Colonic mucosa (tissue), 4 donors: ENCODE results near the gene HRAS. TPM values are rescaled to one million over a fixed set of nuclear protein-coding genes. Genes with fewer than 3 reads are reported as not detected.

ENCODE experiments used
- DNase-seq: peaks from one replicate; pipeline ENCODE4 v3.0.0-alpha.2; 2020
- H3K27ac ChIP-seq: fragments of 200-600 bp; one replicate; pipeline ENCODE4 v1.8.0; 2021
- H3K27me3 ChIP-seq: fragments of 200-600 bp; one replicate; pipeline ENCODE4 v1.8.0; 2021
- H3K36me3 ChIP-seq: fragments of 200-600 bp; one replicate; pipeline ENCODE4 v1.8.0; 2021
- H3K4me1 ChIP-seq: fragments of 200-600 bp; one replicate; pipeline ENCODE4 v1.8.0; 2021; ENCODE audit warnings: mild to moderate bottlenecking
- H3K4me3 ChIP-seq: fragments of 200-600 bp; one replicate; pipeline ENCODE4 v1.8.0; 2021
- H3K9ac ChIP-seq, 2 donors: one replicate each; pipeline ENCODE4 v1.7.0; 2013; ENCODE audit warnings: control low read depth in 2 of 2, low read depth in 2 of 2, low read length in 2 of 2
- H3K9me3 ChIP-seq: fragments of 200-600 bp; one replicate; pipeline ENCODE4 v1.8.0; 2021
- CTCF ChIP-seq: fragments of 200-600 bp; IDR thresholded peaks from one replicate; pipeline ENCODE4 v1.8.0; 2022; ENCODE audit warnings: antibody characterized with exemption, mild to moderate bottlenecking
- intact Hi-C: fragments of 100-400 bp; cut with DNase I; formaldehyde crosslinking; loops from one replicate; pipeline ENCODE4 v1.14.1; 2022
- total RNA-seq, 2 donors: library from RNA; stranded (reverse); fragmentation: NEBNext Ultra II Directional in 1 of 2; extraction: Animal tissue kit (Norgen Biotek cat#: 25700) in 1 of 2; gene quantifications; one replicate each; pipeline ENCODE4 v1.2.1, GENCODE V29; 2021
- donor health status: healthy.
- donor health status: DM: no; HTN: no; CAD: no.
- donor health status: DM: no; HTN: no; CAD: no.

Gene HRAS
- total RNA-seq, 2 donors from 2014 or later, result 38.4 to 67.0 TPM

DNA sequence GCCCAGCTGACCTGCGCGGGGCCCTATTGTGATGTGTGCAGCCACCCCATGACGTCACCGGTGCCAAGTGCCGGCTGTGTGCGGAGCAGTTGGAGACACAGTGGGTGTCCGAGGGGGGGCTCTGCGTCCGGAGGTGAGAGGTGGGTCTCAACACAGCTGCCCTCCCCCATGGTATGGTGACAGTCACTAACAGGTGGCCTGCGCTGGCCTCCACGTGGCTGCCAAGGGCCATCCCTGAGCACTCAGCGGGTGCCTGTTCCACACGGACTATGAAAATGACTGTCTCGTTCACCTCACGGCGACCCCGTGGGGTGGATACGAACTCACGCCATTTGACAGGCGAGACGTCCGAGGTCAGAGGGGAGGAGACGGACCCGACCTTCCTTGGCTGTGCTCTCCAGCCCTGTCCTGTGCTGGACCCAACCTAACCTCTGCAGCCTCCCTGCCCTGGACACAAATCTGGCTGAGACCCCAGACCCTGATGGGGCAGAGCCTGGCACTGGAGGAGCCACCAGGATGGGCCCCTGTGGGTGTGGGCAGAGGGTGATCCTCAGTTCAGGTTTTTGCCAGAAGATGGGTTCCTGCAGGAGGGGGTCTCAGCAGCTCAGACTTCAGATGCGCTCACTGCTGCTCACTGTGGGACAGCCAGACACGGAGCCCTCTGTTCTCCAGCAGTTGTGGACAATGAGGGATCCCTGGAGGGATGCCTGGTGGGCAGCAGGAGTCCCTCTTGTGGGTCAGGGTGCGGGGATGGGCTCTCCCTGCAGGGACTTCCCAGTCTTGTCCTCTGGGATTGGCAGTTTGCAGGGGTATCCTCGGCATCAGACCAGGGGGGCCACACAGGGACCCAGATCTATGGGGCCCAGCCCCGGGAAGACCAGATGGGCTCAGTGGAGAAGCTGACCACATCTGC lies 6.3 kb downstream of the HRAS start:
- H3K36me3 ChIP-seq, result peaks cover 8% of the 10 kb centered on the region
- peaks cover 2% of the 10 kb centered on the region for H3K4me1 ChIP-seq
- intact Hi-C loops, result no loop called here
- H3K9me3 ChIP-seq, result no peaks in the 10 kb centered on the region
- H3K9ac ChIP-seq, result no peak overlapping the region
- H3K4me3 ChIP-seq, result no peak overlapping the region
- no peak for TF ChIP-seq CTCF
- DNase-seq, result no peak
- no peaks in the 10 kb centered on the region for H3K27me3 ChIP-seq
- no peak overlapping the region for H3K27ac ChIP-seq

- TF ChIP-seq CTCF, result no peak
- Histone ChIP-seq H3K4me3 (no peak overlapping the region), H3K4me1 (no peaks in the 10 kb centered on the region), H3K9me3 (no peaks in the 10 kb centered on the region), H3K27me3 (no peaks in the 10 kb centered on the region), H3K9ac (no peak overlapping the region), H3K27ac (no peak overlapping the region), H3K36me3 (peaks cover 8% of the 10 kb centered on the region)
- no peak for DNase-seq
- intact Hi-C loops, result no loop called here
Measured at GRCh38 chr11:528166-528814, 7.1 kb downstream of the HRAS start.

GRCh38 chr11:526192-526591 lies 9.2 kb downstream of the HRAS start:
- intact Hi-C loops, result no loop called here
- H3K4me3 ChIP-seq, result no peak overlapping the region
- no peak for TF ChIP-seq CTCF
- no peak for DNase-seq
- H3K9ac ChIP-seq, result no peak overlapping the region
- no peaks in the 10 kb centered on the region for H3K27me3 ChIP-seq
- H3K4me1 ChIP-seq, result no peaks in the 10 kb centered on the region
- no peaks in the 10 kb centered on the region for H3K36me3 ChIP-seq
- no peak overlapping the region for H3K27ac ChIP-seq
- H3K9me3 ChIP-seq, result no peaks in the 10 kb centered on the region

GRCh38 chr11:521177-521688 lies 14.1 kb downstream of the HRAS start:
- H3K4me3 ChIP-seq, result no peak overlapping the region
- no peak for DNase-seq
- H3K9ac ChIP-seq, result no peak overlapping the region
- H3K9me3 ChIP-seq, result no peaks in the 10 kb centered on the region
- no peaks in the 10 kb centered on the region for H3K27me3 ChIP-seq
- H3K36me3 ChIP-seq, result no peaks in the 10 kb centered on the region
- intact Hi-C loops, result no loop called here
- H3K27ac ChIP-seq, result no peak overlapping the region
- H3K4me1 ChIP-seq, result no peaks in the 10 kb centered on the region
- TF ChIP-seq CTCF, result no peak

GRCh38 chr11:520428-521176 lies 14.8 kb downstream of the HRAS start:
- TF ChIP-seq CTCF, result no peak
- Histone ChIP-seq H3K4me3 (no peak overlapping the region), H3K9ac (no peak overlapping the region), H3K9me3 (no peaks in the 10 kb centered on the region), H3K36me3 (no peaks in the 10 kb centered on the region), H3K27ac (no peak overlapping the region), H3K4me1 (no peaks in the 10 kb centered on the region), H3K27me3 (no peaks in the 10 kb centered on the region)
- no peak for DNase-seq
- intact Hi-C loops, result no loop called here
